IPS-NIHi7 (cell line): Measurements from ENCODE around the gene GJE1.

Experiments used
- DNase-seq: peaks from one replicate; pipeline ENCODE4 v3.0.0; 2012; ENCODE audit warnings: mixed read lengths; ENCODE audit errors: extremely low spot score

GJE1 gene

DNA sequence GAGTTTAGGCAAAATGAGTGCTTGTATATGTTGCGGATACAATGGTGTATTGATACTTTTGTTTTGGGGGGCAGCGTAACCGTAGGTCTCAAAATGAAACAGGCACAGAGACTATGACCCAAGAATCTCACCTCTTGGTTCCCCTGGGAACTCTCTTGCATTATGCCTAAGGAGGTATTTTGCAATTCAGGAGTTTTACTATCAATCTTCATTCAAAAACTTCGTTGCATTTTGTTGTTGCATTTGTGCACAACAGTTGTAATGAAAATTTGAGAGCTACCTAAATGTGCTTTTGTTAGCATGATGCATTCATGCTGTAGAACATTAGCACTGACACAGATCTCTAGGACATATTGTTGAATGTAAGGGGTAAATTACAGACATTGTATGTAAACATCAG is 32.5 kb downstream of the GJE1 start:
- no peak for DNase-seq

DNA sequence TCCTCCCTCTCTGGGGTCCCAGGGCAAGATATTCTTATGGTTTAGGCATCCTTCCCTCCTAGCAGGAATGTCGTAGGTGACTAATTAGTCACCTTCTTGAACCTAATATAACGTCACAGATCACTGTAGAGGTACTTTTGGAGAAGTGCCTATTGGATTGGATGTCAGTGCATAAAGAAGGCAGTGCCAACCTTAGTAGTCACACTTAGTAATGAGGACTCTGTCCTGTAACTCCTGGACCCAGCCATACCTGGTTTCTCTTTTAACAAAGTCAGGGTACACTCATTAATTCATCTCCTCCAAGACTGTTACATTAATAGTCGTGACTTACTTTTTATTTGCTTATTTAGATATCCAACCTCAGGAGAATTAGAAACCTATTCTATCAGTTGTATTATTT is 34.3 kb downstream of the GJE1 start:
- DNase-seq: no peak

DNA sequence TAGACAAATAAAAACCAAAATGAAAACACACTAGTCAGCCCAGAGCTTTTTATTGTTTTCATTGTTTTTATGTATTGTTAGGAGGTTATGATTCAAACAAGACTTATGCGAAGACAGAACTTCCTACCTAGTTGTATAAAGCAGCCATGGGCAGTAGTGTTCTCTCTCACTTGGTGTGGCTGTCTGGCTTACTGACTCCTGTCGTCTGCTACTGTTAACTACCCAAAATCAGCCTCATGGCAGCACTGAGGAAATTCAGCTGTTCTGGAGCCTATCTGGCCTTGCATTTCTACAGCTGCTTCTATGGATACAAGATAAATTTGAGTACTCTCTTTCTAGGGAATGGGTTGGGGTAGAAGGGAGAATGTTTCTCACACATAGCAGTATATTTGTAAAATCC is 34.8 kb downstream of the GJE1 start:
- DNase-seq: no peak

DNA sequence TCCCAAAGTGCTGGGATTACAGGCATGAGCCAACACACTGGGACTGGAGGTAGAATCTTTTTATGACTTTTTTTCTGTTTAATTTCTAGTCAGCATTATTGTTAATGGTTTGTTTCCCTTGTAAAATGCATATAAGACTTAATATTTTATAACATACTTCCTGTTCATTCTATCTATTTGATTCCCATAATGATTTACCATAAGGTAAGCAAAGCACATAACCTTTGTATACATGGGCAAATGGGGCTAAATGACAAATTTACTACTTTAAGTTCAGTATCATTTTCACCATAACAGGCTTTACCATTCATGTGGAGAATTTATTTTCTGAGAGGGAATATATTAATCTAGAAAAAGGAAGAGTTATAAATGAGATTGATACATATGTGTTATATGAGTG is 38.6 kb downstream of the GJE1 start:
- no peak for DNase-seq

DNA sequence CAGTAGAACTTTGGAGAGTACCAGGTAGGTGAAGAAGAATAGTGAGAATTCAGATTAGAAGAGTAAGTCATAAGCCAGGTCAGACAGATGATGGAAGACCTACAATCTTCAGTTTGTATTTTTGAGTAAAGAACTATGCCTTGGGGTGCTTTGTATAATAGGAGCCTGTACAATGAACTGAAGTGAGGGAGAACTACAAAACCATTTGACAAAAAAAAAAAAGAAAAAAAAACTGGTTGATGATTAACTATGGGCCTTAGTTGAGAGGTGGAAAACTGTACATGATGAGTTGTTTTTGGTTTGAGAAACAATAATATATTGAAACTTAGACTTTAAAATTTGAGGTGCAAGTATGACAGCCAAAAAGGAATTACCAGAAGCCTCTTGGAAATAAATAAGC is 40.0 kb downstream of the GJE1 start:
- DNase-seq: no peak

DNA sequence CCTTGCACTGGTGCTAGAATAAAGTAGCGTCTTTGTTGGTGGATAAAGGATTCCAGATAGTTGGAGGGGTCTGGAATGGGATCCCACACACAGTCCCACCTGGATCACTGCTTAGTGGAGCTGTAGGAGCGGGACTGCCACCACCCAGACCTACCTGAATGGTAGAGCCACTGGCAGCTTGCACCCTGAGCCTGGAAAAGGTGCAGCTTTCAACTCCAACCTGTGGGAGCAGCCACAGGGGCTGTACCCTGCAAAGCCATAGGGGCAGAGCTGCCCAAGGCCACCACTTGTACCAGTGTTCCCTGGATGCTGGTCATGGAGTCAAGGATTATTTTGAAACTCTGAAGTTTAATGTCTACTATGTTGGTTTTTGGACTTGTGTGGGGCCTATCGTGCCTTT is 41.3 kb downstream of the GJE1 start:
- no peak for DNase-seq

DNA sequence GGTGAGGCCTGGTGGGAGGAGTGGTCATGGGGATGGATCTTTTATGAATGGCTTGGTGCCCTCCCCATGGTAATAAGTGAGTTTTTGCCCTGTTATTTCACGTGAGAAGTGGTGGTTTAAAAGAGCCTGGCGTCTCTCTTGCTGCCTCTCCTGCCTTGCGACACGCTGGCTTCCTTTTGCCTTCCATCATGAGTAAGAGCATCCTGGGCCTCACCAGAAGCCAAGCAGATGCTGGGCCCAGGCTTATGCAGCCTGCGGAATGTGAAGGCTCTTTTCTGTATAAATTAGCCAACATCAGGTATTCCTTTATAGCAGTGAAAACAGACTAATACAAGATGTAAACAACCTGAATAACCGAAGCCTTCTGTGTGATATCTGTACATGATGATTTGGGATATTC is 42.0 kb downstream of the GJE1 start:
- no peak for DNase-seq

DNA sequence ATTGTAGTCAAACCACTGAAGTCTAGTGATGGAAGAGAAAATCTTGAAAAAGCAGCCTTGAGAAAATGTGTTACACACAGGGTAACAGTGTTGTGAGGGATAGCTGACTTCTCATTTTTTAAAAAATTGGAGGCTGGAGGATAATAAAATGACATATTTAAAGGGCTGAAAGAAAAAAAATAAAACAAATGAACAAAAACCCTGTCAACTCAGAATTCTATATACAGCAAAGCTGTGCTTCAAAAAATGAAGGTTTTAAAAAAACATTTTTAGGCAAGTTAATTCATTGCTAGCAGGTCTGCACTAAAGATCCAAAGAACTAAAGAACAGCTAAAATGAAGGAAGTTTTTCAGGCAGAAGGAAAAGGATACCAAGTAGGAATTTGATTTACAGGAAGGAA is 45.4 kb downstream of the GJE1 start:
- DNase-seq: no peak

DNA sequence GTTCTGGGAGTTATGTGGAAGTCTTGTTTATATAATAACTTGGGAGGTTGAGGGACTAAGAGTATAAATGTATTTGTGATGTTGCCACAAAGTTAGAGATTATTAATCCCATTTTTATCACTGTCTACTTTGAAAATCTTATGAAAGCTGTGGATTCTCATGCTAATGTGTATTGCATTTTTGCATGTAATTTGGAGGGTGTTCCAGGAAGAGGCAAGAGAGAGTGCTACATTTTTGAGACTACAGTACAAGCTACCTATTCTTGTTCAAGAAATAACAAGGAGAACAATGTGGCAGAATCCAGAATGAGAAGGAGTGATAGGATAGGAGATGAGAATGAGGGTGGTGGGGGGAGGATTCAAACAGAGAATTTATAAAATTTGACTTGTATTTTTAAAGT is 49.3 kb downstream of the GJE1 start:
- no peak for DNase-seq

DNA sequence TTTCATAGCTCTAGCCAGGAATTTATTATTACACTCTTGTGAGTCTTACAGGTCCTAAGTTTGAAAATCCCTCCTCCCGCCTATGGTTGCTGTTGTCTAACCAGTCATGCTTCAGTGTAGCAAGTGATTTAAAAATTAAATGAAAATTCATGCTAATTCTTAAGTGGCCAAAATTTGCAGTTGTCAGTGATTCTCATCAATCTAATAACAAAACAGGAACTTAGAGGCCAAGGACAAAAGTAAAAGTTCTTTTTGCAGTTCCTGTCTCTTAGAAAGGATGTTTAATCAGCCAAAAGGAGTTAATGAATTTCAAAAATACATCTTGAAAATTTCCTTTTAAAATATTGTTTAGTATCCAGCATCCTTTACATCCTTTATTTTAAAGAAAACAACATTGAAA is 50.6 kb downstream of the GJE1 start:
- DNase-seq: no peak

DNA sequence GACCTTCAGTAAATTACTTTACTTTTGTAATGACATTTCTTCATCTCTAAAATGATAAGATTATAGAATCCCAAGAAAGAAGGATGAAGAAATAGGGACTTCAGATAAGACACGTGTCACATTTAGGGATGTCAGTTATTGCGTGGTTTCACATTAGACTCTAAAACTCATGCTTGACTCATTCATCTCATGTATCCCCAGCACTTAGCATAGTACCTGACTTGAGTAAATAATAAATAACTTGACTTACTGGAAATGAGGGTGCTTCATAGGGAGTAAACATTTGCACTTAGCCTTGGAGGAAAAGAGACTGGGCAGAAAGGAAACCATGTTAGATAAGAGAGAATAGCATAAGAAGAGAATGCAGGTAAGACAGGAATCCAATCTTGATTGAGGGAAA is 51.6 kb downstream of the GJE1 start:
- no peak for DNase-seq
